Right lobe of liver (tissue), 6 donors: Measurements from ENCODE around the gene PCK1. TPM values are rescaled to one million over a fixed set of nuclear protein-coding genes. Genes with fewer than 3 reads are reported as not detected.
A peak's percentile ranks its signal among the peaks of the same experiment; 100 is the strongest.

Experiments
- ATAC-seq, 4 donors: fragments of 200-7000 bp; cut with Tn5 transposase; one replicate each; pipeline ENCODE4 v1.9.1; 2020; ENCODE audit warnings: mild to moderate bottlenecking in 4 of 4, moderate library complexity in 4 of 4
- DNase-seq, 3 donors: peaks; one replicate each; pipeline ENCODE4 v3.0.0-alpha.2; 2020
- H3K27ac ChIP-seq, 3 donors: fragments of 200-600 bp; one replicate each; pipeline ENCODE4 v1.8.0; 2022
- H3K27me3 ChIP-seq, 2 donors: fragments of 200-600 bp; one replicate each; pipeline ENCODE4 v1.8.0; 2022
- H3K36me3 ChIP-seq, 4 donors: fragments of 200-600 bp; sonication (generic) in 1 of 4; one replicate each; pipeline versions ENCODE4 v1.5.1 to v1.8.0; 2017 to 2022; ENCODE audit warnings: control low read depth in 1 of 4
- H3K4me1 ChIP-seq, 4 donors: fragments of 200-600 bp; sonication (generic) in 1 of 4; one replicate each; pipeline versions ENCODE4 v1.5.1 to v1.8.0; 2017 to 2022; ENCODE audit warnings: control low read depth in 1 of 4
- H3K4me3 ChIP-seq, 3 donors: fragments of 200-600 bp; one replicate each; pipeline ENCODE4 v1.8.0; 2022
- H3K9me3 ChIP-seq, 4 donors: fragments of 200-600 bp; sonication (generic) in 1 of 4; one replicate each; pipeline versions ENCODE4 v1.5.1 to v1.8.0; 2017 to 2022; ENCODE audit warnings: control low read depth in 1 of 4
- CTCF ChIP-seq, 4 donors: fragments of 200-600 bp in 3 of 4; fragments of 450-650 bp in 1 of 4; IDR thresholded peaks; one replicate each; pipeline versions ENCODE4 v1.5.1 to v1.8.0; 2016 to 2022; ENCODE audit warnings: antibody characterized with exemption in 4 of 4, mild to moderate bottlenecking in 2 of 4
- POLR2A ChIP-seq: fragments of 450-650 bp; IDR thresholded peaks from one replicate; pipeline ENCODE4 v1.6.1; 2017; ENCODE audit warnings: antibody characterized with exemption, mild to moderate bottlenecking
- WGBS: methylation state at CpG from one replicate; pipeline ENCODE4 v1.1.6; 2018; ENCODE audit warnings: low coverage, low lambda C conversion rate; ENCODE audit not compliant: insufficient coverage; ENCODE audit errors: missing lambda C conversion rate; 5-methylcytosine and 5-hydroxymethylcytosine counted together
- intact Hi-C, 2 donors: fragments of 100-400 bp; cut with DNase I; formaldehyde crosslinking; loops; one replicate each; pipeline versions ENCODE4 v1.11.2 to v1.14.1; 2022
- total RNA-seq, 6 experiments: library from RNA; depleted of rRNA in 2 of 6; stranded (reverse); fragments of >200 nt in 2 of 6; fragmentation: NEBNext Ultra II Directional in 3 of 6; extraction: Animal tissue kit (Norgen Biotek cat#: 25700) in 3 of 6; gene quantifications; one replicate each; pipeline versions ENCODE4 v1.1.0 to v1.2.4, GENCODE V29; 2016 to 2023
- donor health status: DM: no; HTN: yes; CAD: no.
- donor health status: DM: no; HTN: no; CAD: no.
- donor health status: DM: no; HTN: no; CAD: no.
- donor health status: DM: no; HTN: yes; CAD: no.
- donor health status: DM: no; HTN: yes; CAD: no.

Gene PCK1
- total RNA-seq, 6 experiments from 2014 or later: 187 to 1,757 (median 778) TPM

- Histone ChIP-seq H3K27me3 (no peaks in the 10 kb centered on the region), H3K27ac (peak overlapping the region in 2 of 3 donors; percentile 80 to 96), H3K9me3 (no peaks in the 10 kb centered on the region), H3K4me3 (no peak overlapping the region), H3K36me3 (peaks cover 0 to 44% (median 23%) of the 10 kb centered on the region in 4 donors), H3K4me1 (peaks cover 0 to 40% (median 9%) of the 10 kb centered on the region in 4 donors)
- DNase-seq (peak in 1 of 3 donors; percentile 65), ATAC-seq (peak in 3 of 4 donors; percentile 0 to 25 (median 1))
- intact Hi-C loops: no loop called here
- 0% methylated on average over 1 of the region's 1 CpG for WGBS
- TF ChIP-seq CTCF (IDR thresholded peaks at IDR 0.05) (peak in 1 of 4 donors; percentile 7), POLR2A (peak; percentile 43)
Observed at GRCh38 chr20:57566399-57566798, 5.5 kb downstream of the PCK1 start.

- TF ChIP-seq POLR2A: peak; percentile 29
- TF ChIP-seq CTCF (IDR thresholded peaks at IDR 0.05): no peak
- WGBS: 25% methylated on average over 10 of the region's 10 CpGs
- H3K27me3 ChIP-seq: no peaks in the 10 kb centered on the region
- intact Hi-C loops: no loop called here
- DNase-seq (peak in 2 of 3 donors; percentile 70 to 76), ATAC-seq (peak; percentile 1 to 20 (median 2))
- H3K36me3 ChIP-seq: peaks cover 0 to 39% (median 20%) of the 10 kb centered on the region in 4 donors
- peaks cover 0 to 40% (median 9%) of the 10 kb centered on the region in 4 donors for H3K4me1 ChIP-seq
- H3K4me3 ChIP-seq: no peak overlapping the region
- H3K9me3 ChIP-seq: no peaks in the 10 kb centered on the region
- peak overlapping the region; percentile 69 to 96 (median 80) for H3K27ac ChIP-seq
Observed at GRCh38 chr20:57566803-57567459, 6.0 kb downstream of the PCK1 start.

GRCh38 chr20:57567471-57568079 is 6.7 kb downstream of the PCK1 start:
- TF ChIP-seq CTCF (IDR thresholded peaks at IDR 0.05): no peak
- TF ChIP-seq POLR2A: peak; percentile 12
- peak; percentile 0 to 40 (median 4) for ATAC-seq
- Histone ChIP-seq H3K27ac (peak overlapping the region; percentile 69 to 96 (median 80)), H3K4me3 (no peak overlapping the region), H3K36me3 (peaks cover 0 to 33% (median 17%) of the 10 kb centered on the region in 4 donors), H3K4me1 (peaks cover 0 to 40% (median 9%) of the 10 kb centered on the region in 4 donors), H3K9me3 (no peaks in the 10 kb centered on the region), H3K27me3 (no peaks in the 10 kb centered on the region)
- peak in 2 of 3 donors; percentile 83 to 88 for DNase-seq
- intact Hi-C loops: no loop called here
- WGBS: 36% methylated on average over 3 of the region's 9 CpGs

- no peaks in the 10 kb centered on the region for H3K9me3 ChIP-seq
- DNase-seq (peak; percentile 92 to 96 (median 96)), ATAC-seq (peak; percentile 2 to 63 (median 27))
- TF ChIP-seq POLR2A (peak; percentile 5), CTCF (IDR thresholded peaks at IDR 0.05) (no peak)
- H3K4me3 ChIP-seq: no peak overlapping the region
- H3K4me1 ChIP-seq: peaks cover 0 to 40% (median 9%) of the 10 kb centered on the region in 4 donors
- H3K27me3 ChIP-seq: no peaks in the 10 kb centered on the region
- H3K27ac ChIP-seq: peak overlapping the region; percentile 69 to 96 (median 80)
- 35% methylated on average over 9 of the region's 13 CpGs for WGBS
- intact Hi-C loops: no loop called here
- H3K36me3 ChIP-seq: peaks cover 0 to 26% (median 12%) of the 10 kb centered on the region in 4 donors
Observed at GRCh38 chr20:57568088-57568896, 7.4 kb downstream of the PCK1 start.
